ENCODE measurements around the gene PCDHGA1. TPM values are rescaled to one million over a fixed set of nuclear protein-coding genes. Genes with fewer than 3 reads are reported as not detected.

PCDHGA1 gene
- total and polyA plus RNA-seq, 9 of the 15 experiments (the other 6 are each of a cell fraction or from before 2014, with no cell fraction given): 0.05 to 0.26 (median 0.18) TPM; not detected in 2

DNA sequence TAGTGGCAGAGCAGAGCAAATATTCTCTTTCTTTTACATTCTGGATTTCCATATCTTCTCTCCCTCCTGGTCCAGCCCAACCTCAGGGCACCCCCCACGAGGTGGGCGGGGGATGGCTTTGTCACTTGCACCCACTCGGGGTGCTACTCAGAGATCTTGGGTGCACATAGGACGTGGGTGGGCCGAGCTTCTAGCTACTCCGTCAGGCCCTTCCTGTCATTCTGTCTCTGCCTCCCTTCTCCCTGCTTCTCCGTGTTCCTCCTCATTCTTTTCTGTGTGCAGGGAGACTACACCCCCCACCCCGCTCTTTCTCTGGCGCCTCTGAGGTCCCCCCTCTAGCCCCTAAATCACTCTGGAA, 178.1 kb downstream of the PCDHGA1 start:
- no TSS peak for BruUV-seq (replicated peaks)

DNA sequence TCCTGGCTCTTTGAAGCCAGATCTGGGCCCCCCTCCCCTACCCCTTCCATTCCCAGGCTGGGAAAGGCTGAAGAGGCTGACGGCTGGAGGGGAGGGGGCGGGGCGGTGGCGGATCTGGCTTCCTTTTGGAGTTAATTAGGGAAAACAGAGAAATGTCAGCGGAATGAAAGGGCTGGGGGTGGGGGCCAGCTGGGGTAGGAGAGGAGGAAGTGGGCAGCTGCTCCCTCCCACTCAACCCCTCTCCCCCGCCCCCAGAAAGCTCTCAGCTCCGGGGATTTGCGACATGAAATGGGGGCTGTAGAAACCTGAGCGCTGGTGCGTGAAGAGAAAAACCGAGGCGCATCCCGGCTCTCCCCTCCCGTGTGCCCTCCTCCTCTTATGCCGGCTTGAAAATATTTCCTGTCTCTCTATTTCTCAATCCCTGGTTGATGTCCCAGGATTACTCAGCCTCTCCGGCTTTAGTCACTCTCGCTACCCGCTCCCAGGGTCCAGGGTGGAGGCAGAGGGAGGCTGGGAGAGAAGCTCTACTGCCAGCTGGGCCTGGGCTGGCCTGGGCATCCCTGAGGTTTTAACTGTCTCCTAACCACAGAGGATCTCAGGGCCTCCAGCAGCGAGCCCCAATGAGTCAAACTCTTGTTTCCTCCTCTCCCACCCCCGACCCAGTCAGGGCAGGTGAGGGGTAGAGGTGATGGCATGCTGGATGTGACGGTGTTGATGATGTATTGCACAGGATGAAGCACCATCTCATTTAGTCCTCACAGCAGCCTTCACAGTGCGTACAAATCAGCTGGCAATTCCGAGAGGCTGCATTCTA, 178.7 kb downstream of the PCDHGA1 start:
- no peaks in the 10 kb centered on the region for H3K9me3 ChIP-seq (replicated peaks; ENCODE audit: control insufficient read depth, insufficient read depth, low read depth, low read length)
- no peaks in the 10 kb centered on the region for H3K79me2 ChIP-seq (ENCODE audit: control insufficient read depth, insufficient read depth, low read length)
- no peak for TF ChIP-seq DPF2 (IDR thresholded peaks at IDR 0.05)
- TF ChIP-seq, protein P1, sequence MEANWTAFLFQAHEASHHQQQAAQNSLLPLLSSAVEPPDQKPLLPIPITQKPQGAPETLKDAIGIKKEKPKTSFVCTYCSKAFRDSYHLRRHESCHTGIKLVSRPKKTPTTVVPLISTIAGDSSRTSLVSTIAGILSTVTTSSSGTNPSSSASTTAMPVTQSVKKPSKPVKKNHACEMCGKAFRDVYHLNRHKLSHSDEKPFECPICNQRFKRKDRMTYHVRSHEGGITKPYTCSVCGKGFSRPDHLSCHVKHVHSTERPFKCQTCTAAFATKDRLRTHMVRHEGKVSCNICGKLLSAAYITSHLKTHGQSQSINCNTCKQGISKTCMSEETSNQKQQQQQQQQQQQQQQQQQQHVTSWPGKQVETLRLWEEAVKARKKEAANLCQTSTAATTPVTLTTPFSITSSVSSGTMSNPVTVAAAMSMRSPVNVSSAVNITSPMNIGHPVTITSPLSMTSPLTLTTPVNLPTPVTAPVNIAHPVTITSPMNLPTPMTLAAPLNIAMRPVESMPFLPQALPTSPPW (CRISPR knock-in tag; IDR thresholded peaks at IDR 0.05): peak; percentile 36; the same call in 1 of the 2 replicates
- H3K9ac ChIP-seq (ENCODE audit: insufficient read depth in 1 of 2, low read depth in 2 of 2, low read length in 2 of 2): no peak overlapping the region
- intact Hi-C loops (cut with micrococcal nuclease): no loop called here
- peaks cover 8% of the 10 kb centered on the region for H3K9me1 ChIP-seq (ENCODE audit: control insufficient read depth, insufficient read depth, low read length)
- no peak overlapping the region for H3K4me3 ChIP-seq
- H2AFZ ChIP-seq (ENCODE audit: low read depth, low read length): no peak overlapping the region
- no peak for FAIRE-seq
- no TSS peak for BruUV-seq (replicated peaks)
- WGBS (ENCODE audit: insufficient coverage, low coverage, missing lambda C conversion rate): 18% methylated on average over 14 of the region's 23 CpGs
- H3K4me1 ChIP-seq (replicated peaks in 1 of 2; ENCODE audit: control insufficient read depth in 2 of 2, insufficient read depth in 2 of 2, low read length in 2 of 2): peaks cover 5 to 15% of the 10 kb centered on the region in 2 experiments; a peak in 3 of 5 replicates
- ATAC-seq: no peak
- in situ Hi-C loops (cut with MboI): no loop called here
- H3K27me3 ChIP-seq (ENCODE audit: control insufficient read depth in 2 of 2, insufficient read depth in 2 of 2, low read length in 2 of 2): peaks cover 4 to 20% of the 10 kb centered on the region in 2 experiments; a peak in 4 of 5 replicates
- DNase-seq (ENCODE audit: extremely low read depth in 1 of 4, low spot score in 3 of 4): no peak
- ChIA-PET CTCF (ENCODE audit: low intra/inter-chr PET ratio) (no interaction called here), POLR2A (interaction anchor here (1.4 kb wide), 1 partner anchor 13 kb away, joined by 3 read pairs; no protein-coding TSS in a partner anchor)
- no peaks in the 10 kb centered on the region for H4K20me1 ChIP-seq (replicated peaks; ENCODE audit: control insufficient read depth, insufficient read depth, low read length)
- H3K4me2 ChIP-seq (ENCODE audit: insufficient read depth, low read length): no peak overlapping the region
- H3K27ac ChIP-seq (ENCODE audit: extremely low read depth, low read depth, low read length): no peak overlapping the region
- peaks cover 11% of the 10 kb centered on the region; the same call in 1 of the 3 replicates for H3K36me3 ChIP-seq (ENCODE audit: control insufficient read depth, insufficient read depth, low read length)

More for the DNA sequence above, 178.1 kb downstream of the PCDHGA1 start:
- WGBS (ENCODE audit: insufficient coverage, low coverage, missing lambda C conversion rate): 10% methylated on average over 9 of the region's 9 CpGs
- Histone ChIP-seq H3K9me3 (replicated peaks; ENCODE audit: control insufficient read depth, insufficient read depth, low read depth, low read length) (no peaks in the 10 kb centered on the region), H2AFZ (ENCODE audit: low read depth, low read length) (no peak overlapping the region), H3K79me2 (ENCODE audit: control insufficient read depth, insufficient read depth, low read length) (no peaks in the 10 kb centered on the region), H3K9me1 (ENCODE audit: control insufficient read depth, insufficient read depth, low read length) (peaks cover 6% of the 10 kb centered on the region), H3K4me2 (ENCODE audit: insufficient read depth, low read length) (no peak overlapping the region), H4K20me1 (replicated peaks; ENCODE audit: control insufficient read depth, insufficient read depth, low read length) (no peaks in the 10 kb centered on the region), H3K4me1 (replicated peaks in 1 of 2; ENCODE audit: control insufficient read depth in 2 of 2, insufficient read depth in 2 of 2, low read length in 2 of 2) (peaks cover 5 to 12% of the 10 kb centered on the region in 2 experiments; a peak in 3 of 5 replicates), H3K9ac (ENCODE audit: insufficient read depth in 1 of 2, low read depth in 2 of 2, low read length in 2 of 2) (no peak overlapping the region), H3K36me3 (ENCODE audit: control insufficient read depth, insufficient read depth, low read length) (peaks cover 5% of the 10 kb centered on the region; the same call in 1 of the 3 replicates), H3K4me3 (no peak overlapping the region), H3K27ac (ENCODE audit: extremely low read depth, low read depth, low read length) (no peak overlapping the region), H3K27me3 (ENCODE audit: control insufficient read depth in 2 of 2, insufficient read depth in 2 of 2, low read length in 2 of 2) (peaks cover 6 to 20% of the 10 kb centered on the region in 2 experiments; a peak in 4 of 5 replicates)
- FAIRE-seq (no peak), ATAC-seq (no peak), DNase-seq (ENCODE audit: extremely low read depth in 1 of 4, low spot score in 3 of 4) (peak in 1 of 4 experiments; percentile 17)
- ChIA-PET CTCF (ENCODE audit: low intra/inter-chr PET ratio) (no interaction called here), POLR2A (interaction anchor here (0.6 to 1.4 kb wide), 4 partner anchors 13 to 128 kb away, joined by 3 to 4 read pairs (median 3); no protein-coding TSS in a partner anchor)
- intact Hi-C loops (cut with micrococcal nuclease): no loop called here
- TF ChIP-seq EGR1 (conservative IDR thresholded peaks at IDR 0.05): peak; percentile 54
- TF ChIP-seq CBX8 (IDR thresholded peaks at IDR 0.05; ENCODE audit: borderline replicate concordance, extremely low read depth, low read depth, low read length, poor library complexity, severe bottlenecking): no peak
- in situ Hi-C loops (cut with MboI): no loop called here

All from K562 (cell line).